DND-41 (cell line): Measurements from ENCODE around the gene PITX1.

Experiments used
- ATAC-seq: fragments of 200-7000 bp; cut with Tn5 transposase; 3 replicates; pipeline ENCODE4 v1.9.1; 2021; ENCODE audit warnings: low read depth; ENCODE audit not compliant: insufficient read depth
- DNase-seq: peaks from one replicate; pipeline ENCODE4 v3.0.0-alpha.2; 2020
- H2AFZ ChIP-seq: 2 replicates; pipeline ENCODE4 v1.6.0; 2012; ENCODE audit warnings: low read depth, low read length
- H3K27ac ChIP-seq: 2 replicates; pipeline ENCODE4 v1.5.1; 2012; ENCODE audit warnings: low read length, inconsistent platforms
- H3K27me3 ChIP-seq: fragments of 200-600 bp; sonication (generic); 2 replicates; pipeline ENCODE4 v1.6.0; 2012; ENCODE audit warnings: low read length, mild to moderate bottlenecking, inconsistent platforms; ENCODE audit not compliant: insufficient read depth, poor library complexity
- H3K36me3 ChIP-seq: 2 replicates; pipeline ENCODE4 v1.5.1; 2012; ENCODE audit warnings: low read length, inconsistent platforms; ENCODE audit not compliant: insufficient read depth
- H3K4me1 ChIP-seq: 2 replicates; pipeline ENCODE4 v1.5.1; 2012; ENCODE audit warnings: mild to moderate bottlenecking, low read length; ENCODE audit not compliant: insufficient read depth
- H3K4me2 ChIP-seq: 2 replicates; pipeline ENCODE4 v1.6.0; 2012; ENCODE audit warnings: mild to moderate bottlenecking, moderate library complexity, low read length, inconsistent platforms; ENCODE audit not compliant: insufficient read depth
- H3K4me3 ChIP-seq, 2 experiments: fragments of 200-600 bp in 1 of 2; shearing (Covaris generic) in 1 of 2; 2 replicates each; pipeline ENCODE4 v1.5.1; 2012 to 2016; ENCODE audit warnings: inconsistent platforms in 2 of 2, low read length in 2 of 2, mild to moderate bottlenecking in 2 of 2, low read depth in 1 of 2, moderate library complexity in 1 of 2
- H3K79me2 ChIP-seq: 2 replicates; pipeline ENCODE4 v1.6.0; 2012; ENCODE audit warnings: low read length, inconsistent platforms; ENCODE audit not compliant: insufficient read depth
- H3K9ac ChIP-seq: 2 replicates; pipeline ENCODE4 v1.6.0; 2012; ENCODE audit warnings: low read depth, mild to moderate bottlenecking, inconsistent platforms, low read length, moderate library complexity
- H3K9me3 ChIP-seq: 2 replicates; pipeline ENCODE4 v1.5.1; 2012; ENCODE audit warnings: low read length, moderate library complexity, mild to moderate bottlenecking, inconsistent platforms; ENCODE audit not compliant: insufficient read depth, severe bottlenecking
- H4K20me1 ChIP-seq: 2 replicates; pipeline ENCODE4 v1.6.0; 2012; ENCODE audit warnings: low read length; ENCODE audit not compliant: insufficient read depth
- CTCF ChIP-seq: IDR thresholded peaks from 2 replicates; pipeline ENCODE4 v1.5.1; 2012; ENCODE audit warnings: borderline replicate concordance, low read length, moderate library complexity, mild to moderate bottlenecking; ENCODE audit not compliant: poor library complexity, severe bottlenecking; ENCODE audit errors: extremely low read depth
- EZH2 ChIP-seq: IDR thresholded peaks from 3 replicates; pipeline ENCODE4 v1.6.1; 2012; ENCODE audit warnings: borderline replicate concordance, low read depth, mild to moderate bottlenecking, moderate library complexity, low read length, inconsistent platforms; ENCODE audit not compliant: severe bottlenecking

Gene PITX1

GRCh38 chr5:134997015-134997414 lies 37.0 kb downstream of the PITX1 start:
- H3K4me2 ChIP-seq, result no peak overlapping the region
- TF ChIP-seq EZH2 (no peak), CTCF (no peak)
- no peaks in the 10 kb centered on the region for H3K79me2 ChIP-seq
- no peaks in the 10 kb centered on the region for H3K27me3 ChIP-seq
- H2AFZ ChIP-seq, result no peak overlapping the region
- H3K9ac ChIP-seq, result no peak overlapping the region
- ATAC-seq (no peak), DNase-seq (no peak)
- H4K20me1 ChIP-seq, result no peaks in the 10 kb centered on the region
- H3K4me1 ChIP-seq, result no peaks in the 10 kb centered on the region
- no peak overlapping the region for H3K27ac ChIP-seq
- no peak overlapping the region for H3K4me3 ChIP-seq
- no peaks in the 10 kb centered on the region for H3K36me3 ChIP-seq
- no peaks in the 10 kb centered on the region for H3K9me3 ChIP-seq

GRCh38 chr5:134995850-134996402 lies 38.1 kb downstream of the PITX1 start:
- DNase-seq, result no peak

GRCh38 chr5:134994560-134995156 lies 39.4 kb downstream of the PITX1 start:
- Histone ChIP-seq H2AFZ (no peak overlapping the region), H3K79me2 (no peaks in the 10 kb centered on the region), H3K27ac (no peak overlapping the region), H3K27me3 (no peaks in the 10 kb centered on the region), H3K9ac (no peak overlapping the region), H3K4me3 (no peak overlapping the region), H3K4me1 (no peaks in the 10 kb centered on the region), H4K20me1 (no peaks in the 10 kb centered on the region), H3K4me2 (no peak overlapping the region), H3K36me3 (no peaks in the 10 kb centered on the region), H3K9me3 (no peaks in the 10 kb centered on the region)
- TF ChIP-seq CTCF (no peak), EZH2 (no peak)
- DNase-seq, result no peak
- ATAC-seq, result no peak

More at GRCh38 chr5:134995850-134996402, 38.1 kb downstream of the PITX1 start:
- H3K79me2 ChIP-seq, result no peaks in the 10 kb centered on the region
- H3K27ac ChIP-seq, result no peak overlapping the region
- no peak overlapping the region for H3K4me2 ChIP-seq
- H3K36me3 ChIP-seq, result no peaks in the 10 kb centered on the region
- H3K4me1 ChIP-seq, result no peaks in the 10 kb centered on the region
- TF ChIP-seq EZH2 (no peak), CTCF (no peak)
- H4K20me1 ChIP-seq, result no peaks in the 10 kb centered on the region
- H3K9me3 ChIP-seq, result no peaks in the 10 kb centered on the region
- ATAC-seq, result no peak
- H3K4me3 ChIP-seq, result no peak overlapping the region
- H3K9ac ChIP-seq, result no peak overlapping the region
- no peaks in the 10 kb centered on the region for H3K27me3 ChIP-seq
- H2AFZ ChIP-seq, result no peak overlapping the region

GRCh38 chr5:134993161-134993560 lies 40.9 kb downstream of the PITX1 start:
- Histone ChIP-seq H4K20me1 (no peaks in the 10 kb centered on the region), H3K4me1 (no peaks in the 10 kb centered on the region), H3K9ac (no peak overlapping the region), H3K79me2 (no peaks in the 10 kb centered on the region), H3K4me3 (no peak overlapping the region), H2AFZ (no peak overlapping the region), H3K27ac (no peak overlapping the region), H3K4me2 (no peak overlapping the region), H3K9me3 (no peaks in the 10 kb centered on the region), H3K27me3 (no peaks in the 10 kb centered on the region), H3K36me3 (no peaks in the 10 kb centered on the region)
- TF ChIP-seq EZH2 (no peak), CTCF (no peak)
- ATAC-seq (no peak), DNase-seq (no peak)
